ENCODE data around the gene HGFAC.

The HGFAC gene

GRCh38 chr4:3444351-3445110 is 2.8 kb downstream of the HGFAC start:
- H3K4me3 ChIP-seq (ENCODE audit: low read depth, low read length), result no peak overlapping the region
- TF ChIP-seq, protein P1, sequence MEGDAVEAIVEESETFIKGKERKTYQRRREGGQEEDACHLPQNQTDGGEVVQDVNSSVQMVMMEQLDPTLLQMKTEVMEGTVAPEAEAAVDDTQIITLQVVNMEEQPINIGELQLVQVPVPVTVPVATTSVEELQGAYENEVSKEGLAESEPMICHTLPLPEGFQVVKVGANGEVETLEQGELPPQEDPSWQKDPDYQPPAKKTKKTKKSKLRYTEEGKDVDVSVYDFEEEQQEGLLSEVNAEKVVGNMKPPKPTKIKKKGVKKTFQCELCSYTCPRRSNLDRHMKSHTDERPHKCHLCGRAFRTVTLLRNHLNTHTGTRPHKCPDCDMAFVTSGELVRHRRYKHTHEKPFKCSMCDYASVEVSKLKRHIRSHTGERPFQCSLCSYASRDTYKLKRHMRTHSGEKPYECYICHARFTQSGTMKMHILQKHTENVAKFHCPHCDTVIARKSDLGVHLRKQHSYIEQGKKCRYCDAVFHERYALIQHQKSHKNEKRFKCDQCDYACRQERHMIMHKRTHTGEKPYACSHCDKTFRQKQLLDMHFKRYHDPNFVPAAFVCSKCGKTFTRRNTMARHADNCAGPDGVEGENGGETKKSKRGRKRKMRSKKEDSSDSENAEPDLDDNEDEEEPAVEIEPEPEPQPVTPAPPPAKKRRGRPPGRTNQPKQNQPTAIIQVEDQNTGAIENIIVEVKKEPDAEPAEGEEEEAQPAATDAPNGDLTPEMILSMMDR (IDR thresholded peaks at IDR 0.05; ENCODE audit: low read depth, low read length), result no peak

DNA sequence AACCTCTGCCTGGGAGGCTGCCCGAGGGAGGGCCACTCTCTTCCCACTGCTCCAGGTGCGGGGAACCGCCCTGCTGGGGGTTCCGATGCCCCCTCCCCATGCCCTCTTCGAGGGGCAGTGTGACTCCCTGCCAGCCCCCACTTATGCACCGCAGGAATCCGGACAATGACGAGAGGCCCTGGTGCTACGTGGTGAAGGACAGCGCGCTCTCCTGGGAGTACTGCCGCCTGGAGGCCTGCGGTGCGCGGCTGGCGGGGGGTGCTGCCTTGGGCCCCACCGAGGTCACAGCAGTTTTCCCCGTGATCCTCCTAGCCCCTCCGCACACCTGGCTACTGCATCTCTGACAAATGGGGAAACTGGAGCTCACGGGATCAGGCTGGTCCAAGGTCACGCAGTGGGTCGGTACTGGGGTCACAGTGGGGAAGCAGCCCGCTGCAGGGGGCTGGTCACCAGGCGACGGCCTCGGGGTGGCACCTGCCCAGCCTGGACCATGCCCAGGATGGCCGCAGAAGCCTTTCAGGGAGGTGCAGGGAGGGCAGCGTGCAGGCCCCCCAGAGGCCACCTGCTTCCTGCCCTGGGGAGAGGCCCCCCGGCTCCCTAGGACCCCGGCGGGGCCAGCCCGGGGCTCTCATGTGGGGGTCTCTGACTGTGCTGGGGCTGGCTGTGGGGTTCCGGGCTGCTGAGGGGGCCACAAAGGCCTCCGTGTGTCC is 3.5 kb downstream of the HGFAC start:
- H3K4me3 ChIP-seq (ENCODE audit: low read depth, low read length), result no peak overlapping the region
- TF ChIP-seq, protein P1 (IDR thresholded peaks at IDR 0.05; ENCODE audit: low read depth, low read length), result no peak

DNA sequence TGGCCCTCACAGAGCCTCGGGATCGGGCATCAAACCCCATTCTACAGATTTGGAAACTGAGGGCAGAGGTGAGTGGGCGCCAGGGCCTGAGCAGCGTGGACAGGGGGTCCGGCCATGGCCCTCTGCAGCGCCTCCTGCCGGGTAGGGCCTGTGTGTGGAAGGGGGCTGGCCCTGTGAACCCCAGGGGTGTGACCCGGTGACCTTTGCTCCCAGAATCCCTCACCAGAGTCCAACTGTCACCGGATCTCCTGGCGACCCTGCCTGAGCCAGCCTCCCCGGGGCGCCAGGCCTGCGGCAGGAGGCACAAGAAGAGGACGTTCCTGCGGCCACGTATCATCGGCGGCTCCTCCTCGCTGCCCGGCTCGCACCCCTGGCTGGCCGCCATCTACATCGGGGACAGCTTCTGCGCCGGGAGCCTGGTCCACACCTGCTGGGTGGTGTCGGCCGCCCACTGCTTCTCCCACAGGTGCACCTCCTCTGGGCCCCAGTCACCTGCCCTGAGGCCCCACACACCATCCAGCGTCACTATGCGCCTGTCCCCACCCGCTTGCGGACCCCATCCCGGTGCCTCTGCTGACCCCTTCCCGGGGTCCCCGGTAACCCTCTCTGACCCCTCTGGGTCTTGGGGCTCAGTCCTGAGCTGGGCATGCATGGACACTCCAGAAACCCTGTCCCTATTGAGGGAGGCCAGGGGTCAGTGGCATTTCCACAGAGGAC is 4.2 kb downstream of the HGFAC start:
- TF ChIP-seq, protein P1 (IDR thresholded peaks at IDR 0.05; ENCODE audit: low read depth, low read length), result no peak
- no peak overlapping the region for H3K4me3 ChIP-seq (ENCODE audit: low read depth, low read length)

DNA sequence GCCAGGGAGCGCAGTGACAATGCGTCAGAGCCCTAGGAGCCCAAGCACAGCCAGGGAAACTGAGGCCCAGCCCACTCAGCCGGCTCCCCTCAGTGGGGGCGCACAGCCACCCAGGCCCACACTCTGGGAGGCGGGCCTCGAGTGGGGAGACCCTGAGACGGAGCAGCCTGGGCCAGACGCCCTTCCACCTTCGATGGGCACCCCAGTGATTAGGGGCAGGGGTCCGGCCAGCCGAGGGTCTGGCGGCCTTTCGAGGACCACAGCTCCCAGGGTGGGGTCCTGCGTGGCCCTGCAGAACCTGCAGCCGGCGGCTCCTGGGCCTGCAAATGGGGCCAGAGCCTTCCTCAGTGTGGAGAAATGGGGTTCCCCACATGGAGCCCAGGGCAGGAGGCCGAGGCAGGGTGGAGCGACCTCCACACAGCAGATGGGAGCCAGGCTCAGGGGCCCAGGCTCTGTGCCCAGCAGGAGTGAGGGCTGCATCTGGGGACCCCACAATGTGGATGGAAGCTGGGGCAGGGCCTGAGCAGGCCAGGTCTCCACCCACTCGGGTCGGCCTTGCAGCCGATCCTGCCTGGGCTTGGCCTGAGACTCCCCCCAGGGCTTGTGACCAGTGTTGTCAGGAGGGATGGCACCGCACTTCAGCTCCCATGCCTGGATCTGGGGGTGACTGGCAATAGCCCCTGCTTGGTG is 5.0 kb downstream of the HGFAC start:
- TF ChIP-seq, protein P1 (IDR thresholded peaks at IDR 0.05; ENCODE audit: low read depth, low read length), result no peak
- H3K4me3 ChIP-seq (ENCODE audit: low read depth, low read length), result no peak overlapping the region

- no peak overlapping the region for H3K4me3 ChIP-seq (ENCODE audit: low read depth, low read length)
- TF ChIP-seq, protein P1 (IDR thresholded peaks at IDR 0.05; ENCODE audit: low read depth, low read length), result no peak
Measured at GRCh38 chr4:3447431-3448395, 5.9 kb downstream of the HGFAC start.

- no peak overlapping the region for H3K4me3 ChIP-seq (ENCODE audit: low read depth, low read length)
- TF ChIP-seq, protein P1 (IDR thresholded peaks at IDR 0.05; ENCODE audit: low read depth, low read length), result no peak
Measured at GRCh38 chr4:3449047-3449573, 7.3 kb downstream of the HGFAC start.

Measured in WI38 (cell line).